ENCODE data around the gene OR6B1.
"Not testable (repeated sequence)": the region's sequence is repeated elsewhere in the genome, so short reads cannot be mapped to it uniquely, and the experiment has no call there.

OR6B1 gene

GRCh38 chr7:144038887-144039286, 38.8 kb downstream of the OR6B1 start:
- no peak overlapping the region for H3K27ac ChIP-seq (ENCODE audit: low read length)
- no peak overlapping the region for H3K4me3 ChIP-seq (ENCODE audit: low read length in 2 of 2)
- H3K27me3 ChIP-seq (ENCODE audit: control insufficient read depth in 1 of 2, insufficient read depth in 2 of 2, low read length in 2 of 2), result no peaks in the 10 kb centered on the region
- no peaks in the 10 kb centered on the region for H3K36me3 ChIP-seq (ENCODE audit: control insufficient read depth in 2 of 2, insufficient read depth in 2 of 2, low read length in 2 of 2)
- no peaks in the 10 kb centered on the region for H3K9me3 ChIP-seq (ENCODE audit: control insufficient read depth in 2 of 2, low read length in 2 of 2)
- no peak overlapping the region for H3K9ac ChIP-seq (ENCODE audit: low read length in 2 of 2)
- no peaks in the 10 kb centered on the region for H3K4me1 ChIP-seq (ENCODE audit: control insufficient read depth, insufficient read depth, low read length)

- Histone ChIP-seq H3K4me1 (ENCODE audit: control insufficient read depth, insufficient read depth, low read length) (no peaks in the 10 kb centered on the region), H3K9me3 (ENCODE audit: control insufficient read depth in 2 of 2, low read length in 2 of 2) (no peaks in the 10 kb centered on the region)
These were observed 48.5 kb downstream of the OR6B1 start, which contains the start of gene OR2A5 for GRCh38 chr7:144048648-144049047. TSS of gene OR2A5 (plus strand) at chr7:144048948. CDS start at chr7:144050402, 1,454 bp downstream.

GRCh38 chr7:144049491-144049890, 49.4 kb downstream of the OR6B1 start:
- H3K4me1 ChIP-seq (ENCODE audit: control insufficient read depth, insufficient read depth, low read length), result no peaks in the 10 kb centered on the region
- H3K9me3 ChIP-seq (ENCODE audit: control insufficient read depth in 2 of 2, low read length in 2 of 2), result peaks cover 0 to 3% of the 10 kb centered on the region in 2 donors
- no peak overlapping the region for H3K27ac ChIP-seq (ENCODE audit: low read length)
- H3K9ac ChIP-seq (ENCODE audit: low read length in 2 of 2), result no peak overlapping the region
- H3K36me3 ChIP-seq (ENCODE audit: control insufficient read depth in 2 of 2, insufficient read depth in 2 of 2, low read length in 2 of 2), result no peaks in the 10 kb centered on the region
- no peak overlapping the region for H3K4me3 ChIP-seq (ENCODE audit: low read length in 2 of 2)
- H3K27me3 ChIP-seq (ENCODE audit: control insufficient read depth in 1 of 2, insufficient read depth in 2 of 2, low read length in 2 of 2), result no peaks in the 10 kb centered on the region

More at GRCh38 chr7:144048648-144049047, 48.5 kb downstream of the OR6B1 start, which contains the start of gene OR2A5:
- H3K9ac ChIP-seq (ENCODE audit: low read length in 2 of 2), result no peak within 1 kb of the TSS
- no peak within 1 kb of the TSS for H3K27ac ChIP-seq (ENCODE audit: low read length)
- H3K4me3 ChIP-seq (ENCODE audit: low read length in 2 of 2), result no peak within 1 kb of the TSS
- H3K27me3 ChIP-seq (ENCODE audit: control insufficient read depth in 1 of 2, insufficient read depth in 2 of 2, low read length in 2 of 2), result no peaks in the 10 kb centered on the region
- H3K36me3 ChIP-seq (ENCODE audit: control insufficient read depth in 2 of 2, insufficient read depth in 2 of 2, low read length in 2 of 2), result no peaks in the 10 kb centered on the region

DNA sequence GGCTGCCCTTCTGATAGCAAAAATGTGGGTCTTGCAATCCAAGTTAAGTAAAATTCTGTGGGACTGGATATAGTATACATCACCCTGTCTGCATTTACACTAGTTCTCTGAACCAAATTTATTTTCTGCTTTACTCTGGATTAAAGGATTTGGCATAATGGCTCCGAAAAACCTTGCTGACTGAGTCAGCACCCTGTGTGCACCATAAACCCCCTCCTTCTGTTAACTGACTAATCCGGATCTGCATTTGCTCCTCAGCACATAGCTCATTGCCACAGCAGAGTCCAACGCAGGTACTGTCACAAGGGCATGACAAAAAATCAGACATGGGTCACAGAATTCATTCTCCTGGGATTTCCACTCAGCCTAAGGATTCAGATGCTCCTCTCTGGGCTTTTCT, 50.0 kb downstream of the OR6B1 start:
- Histone ChIP-seq H3K9ac (ENCODE audit: low read length in 2 of 2) (no peak overlapping the region), H3K36me3 (ENCODE audit: control insufficient read depth in 2 of 2, insufficient read depth in 2 of 2, low read length in 2 of 2) (no peaks in the 10 kb centered on the region), H3K9me3 (ENCODE audit: control insufficient read depth in 2 of 2, low read length in 2 of 2) (peaks cover 0 to 3% of the 10 kb centered on the region in 2 donors), H3K27me3 (ENCODE audit: control insufficient read depth in 1 of 2, insufficient read depth in 2 of 2, low read length in 2 of 2) (no peaks in the 10 kb centered on the region), H3K27ac (ENCODE audit: low read length) (no peak overlapping the region), H3K4me1 (ENCODE audit: control insufficient read depth, insufficient read depth, low read length) (no peaks in the 10 kb centered on the region), H3K4me3 (ENCODE audit: low read length in 2 of 2) (no peak overlapping the region)

GRCh38 chr7:144050884-144051283, 50.8 kb downstream of the OR6B1 start:
- not testable (repeated sequence) for H3K9me3 ChIP-seq (ENCODE audit: control insufficient read depth in 2 of 2, low read length in 2 of 2); H3K36me3 ChIP-seq (ENCODE audit: control insufficient read depth in 2 of 2, insufficient read depth in 2 of 2, low read length in 2 of 2); H3K27ac ChIP-seq (ENCODE audit: low read length); H3K27me3 ChIP-seq (ENCODE audit: control insufficient read depth in 1 of 2, insufficient read depth in 2 of 2, low read length in 2 of 2); H3K9ac ChIP-seq (ENCODE audit: low read length in 2 of 2); H3K4me3 ChIP-seq (ENCODE audit: low read length in 2 of 2); H3K4me1 ChIP-seq (ENCODE audit: control insufficient read depth, insufficient read depth, low read length)

DNA sequence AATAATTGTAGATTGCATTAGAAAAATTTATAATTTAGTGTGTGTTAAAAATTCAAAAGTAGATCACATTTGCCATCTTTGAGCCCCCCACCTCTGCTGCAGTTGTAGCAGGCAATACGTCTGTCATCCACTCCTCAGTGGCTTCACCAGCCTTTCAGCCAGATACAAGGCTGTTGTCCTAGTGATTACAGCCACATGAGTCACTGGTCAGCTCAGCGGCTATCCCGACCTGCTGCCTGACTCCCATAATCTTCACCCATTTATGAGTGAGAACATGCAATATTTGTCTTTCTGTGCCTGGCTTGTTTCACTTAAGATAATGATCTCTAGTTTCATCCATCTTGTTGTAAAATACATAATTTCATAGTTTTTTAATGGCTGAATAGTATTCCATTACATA, 57.8 kb downstream of the OR6B1 start:
- Histone ChIP-seq H3K4me3 (ENCODE audit: low read length in 2 of 2) (no peak overlapping the region), H3K4me1 (ENCODE audit: control insufficient read depth, insufficient read depth, low read length) (no peaks in the 10 kb centered on the region)

More for the DNA sequence above, 57.8 kb downstream of the OR6B1 start:
- Histone ChIP-seq H3K27ac (ENCODE audit: low read length) (no peak overlapping the region), H3K36me3 (ENCODE audit: control insufficient read depth in 2 of 2, insufficient read depth in 2 of 2, low read length in 2 of 2) (no peaks in the 10 kb centered on the region), H3K9me3 (ENCODE audit: control insufficient read depth in 2 of 2, low read length in 2 of 2) (peaks cover 0 to 3% of the 10 kb centered on the region in 2 donors), H3K9ac (ENCODE audit: low read length in 2 of 2) (no peak overlapping the region), H3K27me3 (ENCODE audit: control insufficient read depth in 1 of 2, insufficient read depth in 2 of 2, low read length in 2 of 2) (no peaks in the 10 kb centered on the region)
